NCI-H146 treated with DMSO at 0.1 percent for 48 hours (cell line): ENCODE data around the gene MYOF.

Experiments used
- DNase-seq: peaks from one replicate; lab custom pipeline; 2025; ENCODE audit not compliant: unreplicated experiment; lab: John Stamatoyannopoulos, UW

The MYOF gene

GRCh38 chr10:93398528-93398927 is 83.6 kb downstream of the MYOF start:
- DNase-seq, result no peak

GRCh38 chr10:93397020-93397419 is 85.1 kb downstream of the MYOF start:
- no peak for DNase-seq

DNA sequence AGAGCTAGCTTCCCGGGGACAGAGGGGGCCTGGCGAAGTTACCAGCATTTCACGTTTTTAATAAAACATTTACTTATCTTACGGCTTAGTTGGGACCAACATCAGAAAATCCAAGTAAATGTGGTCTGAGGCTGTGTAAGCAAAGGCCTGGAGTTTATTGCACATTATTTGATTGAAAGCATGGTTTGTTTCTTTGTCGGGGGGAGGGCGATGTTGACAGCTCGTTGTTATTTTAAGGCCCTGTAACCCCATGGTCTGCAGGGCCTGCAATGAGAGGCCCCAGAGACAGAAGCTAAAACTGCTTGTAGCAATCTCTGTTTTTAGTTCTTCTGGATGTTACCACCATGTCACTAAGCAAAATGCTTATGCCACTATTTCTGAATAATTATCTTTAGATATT is 88.9 kb downstream of the MYOF start:
- DNase-seq, result no peak

- DNase-seq, result peak; percentile 40
These were observed 90.0 kb downstream of the MYOF start for GRCh38 chr10:93392121-93392520.

DNA sequence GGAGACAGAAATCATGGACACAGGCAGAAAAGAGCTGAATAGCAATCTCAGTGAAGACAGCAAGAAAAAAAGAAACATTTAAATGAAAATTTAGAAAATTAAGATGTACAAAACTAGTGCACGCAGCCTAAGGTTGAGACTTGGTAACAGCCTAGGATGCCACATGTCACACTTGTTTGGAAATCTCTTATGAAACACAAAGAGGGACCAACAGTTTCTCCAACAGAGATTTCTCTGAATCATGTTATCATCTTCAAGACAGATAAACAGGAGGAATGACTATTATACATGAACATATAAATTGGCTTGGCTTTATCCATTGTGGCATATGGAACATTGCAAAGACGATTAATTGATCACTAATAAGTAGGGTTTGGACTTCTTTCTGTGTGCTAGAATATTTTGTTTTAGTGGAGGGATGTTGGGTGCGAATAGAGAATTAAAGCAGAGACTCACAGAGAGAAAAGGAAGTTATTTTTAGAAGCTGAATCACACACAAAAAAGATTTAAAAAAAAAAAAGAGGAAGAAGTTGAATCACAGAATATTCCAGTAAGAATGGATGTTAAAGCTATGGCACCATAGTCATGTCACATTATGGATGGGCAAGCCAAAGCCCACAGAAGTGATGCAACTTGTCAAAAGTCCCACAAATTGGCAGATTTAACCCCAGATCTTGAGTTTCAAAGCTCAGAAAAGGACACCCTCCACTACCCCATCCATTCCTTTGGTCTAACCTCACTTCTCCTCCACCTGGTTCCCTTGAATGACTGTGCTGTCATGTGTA is 91.6 kb downstream of the MYOF start:
- DNase-seq, result no peak

DNA sequence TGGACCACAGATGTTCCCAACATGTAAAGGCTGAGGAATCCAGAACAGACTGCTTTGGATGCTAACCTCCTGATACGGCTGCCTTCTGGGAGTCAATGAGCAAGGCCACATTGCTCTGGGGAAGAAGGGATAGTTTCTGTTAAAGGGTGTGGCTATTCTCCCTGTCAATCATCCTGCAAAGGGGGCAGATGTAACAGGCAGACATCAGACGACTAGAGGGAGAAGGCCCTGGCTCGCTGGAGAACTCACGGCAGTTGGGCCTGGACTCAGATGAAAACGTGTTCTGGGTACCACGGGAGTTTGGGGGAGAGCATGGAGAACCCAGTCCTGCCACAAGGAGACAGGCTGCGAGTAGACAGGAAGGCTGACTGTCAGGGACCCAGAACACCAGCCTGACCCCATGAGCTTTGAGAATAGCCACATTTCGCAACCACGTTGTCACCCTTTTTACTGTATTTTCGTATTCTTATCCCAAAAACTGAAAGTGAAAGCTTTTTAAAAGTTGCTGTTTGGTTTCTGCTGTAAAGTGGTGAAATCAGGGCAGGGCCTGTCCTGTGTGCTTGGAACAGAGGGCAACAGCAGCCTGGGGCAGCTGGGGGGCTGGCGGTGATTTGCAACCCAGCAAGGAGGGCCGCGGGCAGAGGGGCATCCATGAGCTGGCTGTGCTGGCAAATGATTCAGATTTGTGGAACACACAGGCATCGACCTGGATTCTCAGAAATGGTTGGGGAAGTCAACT is 95.3 kb downstream of the MYOF start:
- no peak for DNase-seq

DNA sequence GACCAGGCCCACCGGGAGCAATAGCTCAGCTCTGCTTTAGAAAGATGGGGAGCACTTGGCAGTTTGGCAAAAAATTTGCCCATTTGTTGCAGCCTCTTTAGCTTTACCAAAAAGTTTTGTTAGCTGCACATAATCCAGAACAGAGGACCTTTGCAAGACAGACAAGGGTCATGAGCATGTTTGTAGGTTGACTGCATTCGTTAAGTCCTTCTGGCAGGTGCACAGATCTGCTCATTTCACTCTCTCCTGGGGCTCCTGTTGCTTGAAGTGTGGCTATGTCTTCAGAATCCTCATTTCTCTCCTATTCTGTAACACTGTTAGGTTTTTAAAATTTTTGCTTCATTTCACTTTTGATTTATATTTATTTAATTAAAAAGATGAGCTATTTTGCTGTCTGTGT is 96.8 kb downstream of the MYOF start:
- no peak for DNase-seq

- DNase-seq, result peak; percentile 15
These were observed 98.1 kb downstream of the MYOF start for GRCh38 chr10:93384006-93384405.

- no peak for DNase-seq
These were observed 98.6 kb downstream of the MYOF start for GRCh38 chr10:93383562-93383981.

DNA sequence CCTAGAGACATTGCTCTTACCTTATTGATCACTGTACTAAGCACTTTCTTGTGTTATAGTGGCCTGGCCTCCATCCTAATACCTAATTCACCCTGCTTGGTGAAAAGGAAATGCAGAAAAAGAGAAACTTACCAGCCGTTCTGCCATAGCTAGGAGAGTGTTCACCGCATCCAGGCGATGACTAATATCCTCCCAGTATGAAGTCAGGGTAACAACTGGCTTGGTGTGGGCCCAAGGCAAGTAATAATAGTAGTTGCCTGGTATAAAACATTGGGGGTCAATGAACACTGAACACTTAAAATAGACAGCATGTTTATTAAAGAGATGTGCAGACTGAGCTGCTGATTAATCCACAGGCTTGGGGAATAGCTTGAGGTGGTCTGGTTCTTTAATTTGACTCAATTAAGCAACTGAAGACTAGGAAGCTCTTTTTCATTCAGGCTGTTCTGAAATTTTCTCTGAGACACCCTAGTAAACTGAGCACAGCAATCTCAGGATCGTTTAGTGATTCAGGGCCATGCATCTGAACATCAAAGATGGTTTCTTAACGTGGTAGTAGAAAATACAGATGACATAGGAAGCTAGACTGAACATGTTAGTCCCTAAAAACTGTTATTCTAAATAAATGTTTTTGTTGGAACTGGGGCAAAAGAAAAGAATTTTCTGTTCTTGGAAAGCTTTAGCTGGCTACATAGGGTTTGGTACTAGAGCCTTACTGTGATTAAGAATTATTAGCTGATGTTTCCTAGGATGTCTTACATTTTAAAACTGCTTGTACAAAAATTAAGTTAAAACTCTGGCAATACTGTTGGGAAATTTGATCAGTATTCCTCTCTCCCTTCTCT is 102.2 kb downstream of the MYOF start:
- no peak for DNase-seq

- DNase-seq, result no peak
These were observed 103.0 kb downstream of the MYOF start for GRCh38 chr10:93378997-93379730.

DNA sequence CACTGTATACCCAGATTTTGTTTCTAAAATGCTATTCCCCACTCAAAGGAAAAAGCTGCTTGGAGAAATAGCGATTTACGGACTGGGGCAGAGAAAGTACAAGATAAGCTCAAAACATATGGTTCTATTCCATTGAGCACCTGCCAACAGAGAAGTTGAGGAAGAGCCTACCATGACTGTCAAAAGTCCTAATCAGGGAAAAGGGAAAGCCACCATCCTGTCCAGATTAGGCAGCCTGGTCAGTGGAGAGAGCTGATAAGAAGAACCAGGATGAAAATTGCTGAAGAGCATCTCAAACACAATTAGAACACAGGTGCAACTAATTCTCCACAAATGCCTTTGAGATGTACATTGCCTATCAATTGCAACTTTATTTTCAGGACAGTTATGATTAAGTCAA is 104.1 kb downstream of the MYOF start:
- no peak for DNase-seq

DNA sequence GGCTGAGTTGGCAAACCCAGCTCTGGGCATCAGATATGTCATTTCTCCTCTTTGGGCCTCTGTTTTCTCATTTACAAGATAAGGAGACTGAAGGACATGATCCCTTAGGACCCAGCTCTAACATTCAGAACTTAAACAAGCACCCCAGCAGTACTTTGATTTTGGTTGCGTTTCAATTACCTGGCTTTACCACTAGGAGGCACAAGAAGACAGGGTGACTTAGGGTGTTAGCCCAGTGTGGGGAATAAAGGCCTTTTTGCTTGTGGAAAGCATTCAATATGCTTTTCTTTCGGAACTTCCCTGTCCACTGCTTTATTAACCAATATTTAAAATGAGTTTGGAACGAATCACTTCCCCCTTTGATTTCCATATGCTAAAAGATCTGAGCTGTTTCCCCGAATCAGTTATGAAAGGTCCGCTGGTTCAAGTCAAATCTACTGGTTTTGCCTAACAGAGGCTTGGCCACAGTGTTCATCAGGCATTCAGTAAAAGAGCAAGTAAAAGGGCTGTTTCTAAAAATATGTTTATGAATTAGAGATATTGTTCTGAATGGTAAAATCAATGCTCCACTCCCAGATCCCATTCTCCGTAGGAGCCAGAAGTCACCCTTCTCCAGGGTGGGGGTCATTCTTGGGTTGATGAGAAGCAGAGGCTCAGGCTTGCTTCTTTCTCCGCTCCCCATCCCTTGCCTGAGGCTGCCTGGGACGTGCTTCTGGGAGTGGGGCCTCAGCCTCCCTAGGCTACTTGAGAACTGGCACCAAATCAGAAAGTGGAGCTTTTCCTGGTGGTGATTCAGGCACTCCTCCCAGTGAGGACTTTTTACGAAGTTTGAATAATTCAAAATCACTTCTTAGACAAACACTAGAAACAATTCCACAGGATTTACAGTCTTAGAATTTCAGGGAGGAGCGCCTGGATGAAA is 105.5 kb downstream of the MYOF start:
- DNase-seq, result peak; percentile 76

DNA sequence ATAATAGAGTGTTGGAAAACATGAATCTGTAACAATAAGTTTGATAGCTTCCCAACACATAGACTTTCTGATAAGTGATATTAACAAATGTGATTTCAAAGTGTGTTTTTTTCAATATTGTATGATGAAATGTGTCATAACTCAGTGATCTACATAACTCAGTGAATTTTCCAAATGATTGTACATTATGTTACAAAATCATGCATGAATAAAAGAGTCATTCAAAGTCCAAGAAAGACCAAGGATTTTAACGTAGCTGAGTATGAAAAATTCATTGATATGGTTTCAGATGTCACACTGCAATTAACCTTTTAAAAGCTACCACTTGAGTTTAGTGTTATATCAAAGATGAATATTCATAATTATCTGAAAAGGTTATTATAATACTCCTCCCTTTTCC is 111.2 kb downstream of the MYOF start:
- no peak for DNase-seq

DNA sequence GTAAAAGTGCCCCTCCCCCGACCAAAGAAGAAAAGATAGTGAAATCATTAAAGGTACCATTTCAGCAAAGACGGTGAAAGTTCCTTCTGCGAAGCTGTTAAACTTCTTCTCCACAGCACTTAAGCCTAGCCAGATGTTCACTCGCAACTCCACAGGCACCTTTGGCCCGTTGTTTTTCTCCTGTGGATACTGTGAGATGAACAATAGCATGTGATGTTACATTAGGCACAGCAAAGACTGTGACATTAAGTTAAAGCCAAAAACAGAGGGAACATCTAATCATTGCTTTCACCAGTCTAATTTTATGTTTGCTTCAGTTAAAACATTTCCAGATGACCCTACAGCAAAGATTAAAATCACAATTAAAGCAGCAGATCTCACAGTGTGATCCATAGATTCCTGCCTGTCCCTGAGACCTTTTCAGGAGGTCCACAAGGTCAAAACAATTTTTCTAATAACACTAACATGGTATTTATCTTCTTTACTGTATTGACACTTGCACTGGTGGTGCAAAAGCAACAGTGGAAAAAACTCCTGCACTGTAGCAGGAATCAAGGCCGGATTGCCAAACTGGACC is 112.5 kb downstream of the MYOF start:
- DNase-seq, result no peak

DNA sequence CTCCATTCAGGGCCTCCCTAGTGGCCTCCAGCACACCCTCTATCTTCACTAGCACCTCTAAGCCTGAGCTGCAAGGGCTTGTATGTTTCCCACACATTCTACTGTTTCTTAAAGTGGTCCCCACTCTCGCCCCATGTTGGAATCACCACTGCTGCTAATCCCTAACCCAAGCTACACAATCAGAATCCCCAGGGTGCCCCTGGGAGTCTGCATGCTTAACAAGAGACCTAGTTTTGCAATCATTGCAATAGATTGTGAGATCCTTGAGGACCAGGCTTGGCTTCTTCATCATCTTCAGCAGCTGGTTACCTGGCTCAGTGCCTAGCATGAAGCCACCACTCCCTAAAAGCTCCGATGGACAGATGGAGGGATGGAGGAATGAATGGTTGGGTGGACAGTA is 113.9 kb downstream of the MYOF start:
- no peak for DNase-seq

DNA sequence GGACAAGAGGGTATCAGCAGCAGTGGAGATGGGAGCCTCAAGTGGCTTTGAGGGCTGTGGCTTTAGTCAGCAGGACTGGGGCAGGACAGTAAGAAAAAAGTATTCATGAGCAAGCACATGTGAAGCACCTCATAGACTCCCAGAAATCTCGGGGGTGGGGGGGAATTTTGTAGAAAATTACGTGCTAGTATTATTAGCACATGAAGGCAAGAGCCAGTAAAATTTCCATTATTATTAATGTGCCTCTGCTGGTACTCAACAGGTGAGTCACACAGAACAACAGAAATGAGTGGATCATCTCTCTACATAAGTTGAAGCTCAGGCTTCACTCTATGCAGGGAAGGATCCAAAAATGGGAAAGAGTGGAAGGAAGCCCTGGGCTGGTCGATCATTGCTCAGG is 114.5 kb downstream of the MYOF start:
- no peak for DNase-seq

DNA sequence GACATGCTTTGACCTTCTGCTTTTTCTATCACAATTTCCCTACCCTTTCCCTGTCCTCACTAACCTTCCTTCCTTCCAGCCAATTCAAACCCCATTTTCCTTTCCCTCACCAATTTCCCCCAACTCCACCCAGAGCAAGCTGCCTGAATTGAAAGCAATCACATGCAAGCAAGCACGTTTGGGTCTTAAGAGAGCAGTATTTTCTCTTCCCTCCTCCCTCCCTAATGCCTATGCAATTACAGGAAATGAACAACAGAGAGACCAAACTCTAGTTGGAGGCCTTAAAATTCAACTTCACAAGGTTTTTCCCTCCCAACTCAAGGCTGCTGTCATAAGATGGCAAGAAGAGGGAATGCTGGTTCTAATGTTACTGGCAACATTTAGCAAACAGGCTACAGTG is 117.2 kb downstream of the MYOF start:
- DNase-seq, result no peak

- no peak for DNase-seq
These were observed 118.1 kb downstream of the MYOF start for GRCh38 chr10:93363891-93364648.
